IMR-90 (cell line): ENCODE data around the gene MPIG6B. TPM values are rescaled to one million over a fixed set of nuclear protein-coding genes. Genes with fewer than 3 reads are reported as not detected.

Experiments
- ATAC-seq: fragments of 200-7000 bp; cut with Tn5 transposase; 2 replicates; pipeline ENCODE4 v1.9.1; 2020; ENCODE audit warnings: low read depth, mild to moderate bottlenecking, moderate library complexity
- BruUV-seq: library from RNA; stranded (reverse); fragments of 400-500 nt; replicated peaks from 2 replicates; lab custom pipeline; 2021; lab: Mats Ljungman, UMichigan
- CTCF ChIA-PET: fragments of 300-600 bp; formaldehyde crosslinking; extraction: SDS; loops from one replicate; lab custom pipeline; 2021; ENCODE audit warnings: antibody characterized with exemption; lab: Yijun Ruan, JAX
- POLR2A ChIA-PET: fragments of 300-600 bp; sonication (Branson Sonifier 250); formaldehyde crosslinking; loops from one replicate; lab custom pipeline; 2022; ENCODE audit warnings: antibody characterized with exemption; ENCODE audit not compliant: unreplicated experiment; lab: Charles Lee
- DNase-seq: peaks from one replicate; pipeline ENCODE4 v3.0.0; 2013
- H2AFZ ChIP-seq: replicated peaks from 2 replicates; pipeline ENCODE3; 2013; ENCODE audit warnings: low read length, mild to moderate bottlenecking; ENCODE audit not compliant: poor library complexity
- H2AK5ac ChIP-seq: 2 replicates; pipeline ENCODE4 v1.6.1; 2013; ENCODE audit warnings: low read depth, low read length, inconsistent platforms
- H2AK9ac ChIP-seq: replicated peaks from 2 replicates; pipeline ENCODE3; 2013; ENCODE audit warnings: mild to moderate bottlenecking, low read depth, low read length, moderate library complexity; ENCODE audit not compliant: poor library complexity
- H2BK120ac ChIP-seq: 2 replicates; pipeline ENCODE4 v1.6.1; 2013; ENCODE audit warnings: low read depth, low read length, inconsistent platforms
- H2BK15ac ChIP-seq: 3 replicates; pipeline ENCODE4 v1.6.1; 2013; ENCODE audit warnings: low read depth, low read length, inconsistent platforms
- H2BK20ac ChIP-seq: 2 replicates; pipeline ENCODE4 v1.6.1; 2013; ENCODE audit warnings: low read depth, mild to moderate bottlenecking, inconsistent platforms, low read length, moderate library complexity
- H2BK5ac ChIP-seq: 2 replicates; pipeline ENCODE4 v1.6.1; 2013; ENCODE audit warnings: mild to moderate bottlenecking, low read depth, low read length, inconsistent platforms; ENCODE audit not compliant: poor library complexity, severe bottlenecking
- H3K14ac ChIP-seq: replicated peaks from 2 replicates; pipeline ENCODE4 v1.6.1; 2013; ENCODE audit warnings: low read depth, low read length, inconsistent platforms
- H3K18ac ChIP-seq: 2 replicates; pipeline ENCODE4 v1.6.1; 2013; ENCODE audit warnings: low read depth, low read length, control low read depth
- H3K23ac ChIP-seq: 2 replicates; pipeline ENCODE4 v1.6.1; 2013; ENCODE audit warnings: low read depth, low read length, inconsistent platforms
- H3K27ac ChIP-seq: 2 replicates; pipeline ENCODE4 v1.5.1; 2013; ENCODE audit warnings: mild to moderate bottlenecking, control low read depth, low read length; ENCODE audit not compliant: insufficient read depth
- H3K27me3 ChIP-seq: 2 replicates; pipeline ENCODE4 v1.6.1; 2013; ENCODE audit warnings: low read length; ENCODE audit not compliant: control insufficient read depth, insufficient read depth
- H3K36me3 ChIP-seq: 2 replicates; pipeline ENCODE4 v1.6.1; 2013; ENCODE audit warnings: low read length, mixed read lengths; ENCODE audit not compliant: control insufficient read depth, insufficient read depth
- H3K4ac ChIP-seq: 2 replicates; pipeline ENCODE4 v1.6.1; 2013; ENCODE audit warnings: low read depth, low read length, inconsistent platforms
- H3K4me1 ChIP-seq: 2 replicates; pipeline ENCODE4 v1.6.1; 2013; ENCODE audit warnings: low read length, mixed read lengths; ENCODE audit not compliant: control insufficient read depth, insufficient read depth
- H3K4me2 ChIP-seq: 2 replicates; pipeline ENCODE4 v1.6.1; 2013; ENCODE audit warnings: low read depth, mild to moderate bottlenecking, control low read depth, low read length, moderate library complexity
- H3K4me3 ChIP-seq: 2 replicates; pipeline ENCODE4 v1.5.1; 2013; ENCODE audit warnings: low read depth, mild to moderate bottlenecking, control low read depth, low read length, moderate library complexity; ENCODE audit not compliant: insufficient read depth
- H3K56ac ChIP-seq: 2 replicates; pipeline ENCODE4 v1.6.1; 2013; ENCODE audit warnings: low read length, inconsistent platforms; ENCODE audit not compliant: insufficient read depth; ENCODE audit errors: extremely low read depth
- H3K79me1 ChIP-seq, 2 experiments: 2 replicates each; pipeline ENCODE4 v1.6.1; 2013; ENCODE audit warnings: low read length in 2 of 2, inconsistent platforms in 1 of 2, low read depth in 1 of 2
- H3K9ac ChIP-seq: 2 replicates; pipeline ENCODE4 v1.6.1; 2013; ENCODE audit warnings: low read depth, low read length, control low read depth
- H3K9me1 ChIP-seq: 2 replicates; pipeline ENCODE4 v1.6.1; 2013; ENCODE audit warnings: low read length, inconsistent platforms; ENCODE audit not compliant: insufficient read depth
- H3K9me3 ChIP-seq: 2 replicates; pipeline ENCODE4 v1.6.1; 2013; ENCODE audit warnings: low read length; ENCODE audit not compliant: control insufficient read depth, insufficient read depth
- H4K20me1 ChIP-seq: 2 replicates; pipeline ENCODE4 v1.6.1; 2013; ENCODE audit warnings: low read length, inconsistent platforms; ENCODE audit not compliant: insufficient read depth
- H4K5ac ChIP-seq: 2 replicates; pipeline ENCODE4 v1.6.1; 2013; ENCODE audit warnings: mild to moderate bottlenecking, low read depth, low read length, control low read depth
- H4K8ac ChIP-seq, 2 experiments: 2 replicates each; pipeline ENCODE4 v1.6.1; 2013; ENCODE audit warnings: low read depth in 2 of 2, low read length in 2 of 2, control low read depth in 1 of 2, inconsistent platforms in 1 of 2
- H4K91ac ChIP-seq: 2 replicates; pipeline ENCODE4 v1.6.1; 2013; ENCODE audit warnings: low read depth, low read length, inconsistent platforms; ENCODE audit not compliant: insufficient read depth
- NFE2L2 ChIP-seq: fragments of 150-350 bp; IDR thresholded peaks from 2 replicates; pipeline ENCODE4 v1.6.1; 2016; ENCODE audit warnings: low read depth, mild to moderate bottlenecking, low read length
- WGBS, 2 experiments: methylation state at CpG; one replicate each; pipeline versions ENCODE4 v1.1.5 to v1.1.7; 2013; ENCODE audit warnings: missing lambda C conversion rate in 2 of 2; ENCODE audit not compliant: insufficient read length in 1 of 2; ENCODE audit errors: extremely low coverage in 2 of 2; 5-methylcytosine and 5-hydroxymethylcytosine counted together
- dilution Hi-C: fragments of 300-500 bp; cut with HindIII; formaldehyde crosslinking; loops from one replicate; pipeline ENCODE4 v1.14.3; 2018; ENCODE audit warnings: low sequenced_read_pairs; ENCODE audit not compliant: unreplicated experiment
- in situ Hi-C: fragments of 300-500 bp; cut with MboI; formaldehyde crosslinking; loops from 3 replicates; pipeline ENCODE4 v1.14.3; 2019; ENCODE audit warnings: low sequenced_read_pairs, inconsistent platforms, mixed read lengths
- intact Hi-C: fragments of 100-400 bp; cut with micrococcal nuclease; formaldehyde crosslinking; loops from 2 replicates; pipeline ENCODE4 v1.10.0; 2022
- polyA plus RNA-seq, 3 experiments: library from polyadenylated mRNA; depleted of rRNA; stranded (reverse); fragments of >200 nt; gene quantifications; 2 replicates each; pipeline ENCODE4 v1.2.3, GENCODE V29; 2012; ENCODE audit warnings: low replicate concordance in 1 of 3
- total RNA-seq: library from RNA; depleted of rRNA; stranded (reverse); fragments of >200 nt; gene quantifications from 2 replicates; pipeline ENCODE4 v1.2.3, GENCODE V29; 2012

The MPIG6B gene
- total and polyA plus RNA-seq, 2 of the 4 experiments (the other 2 are of a cell fraction) = not detected

- H3K27me3 ChIP-seq = peaks cover 2% of the 10 kb centered on the region; the same call in 1 of the 2 replicates
- H4K5ac ChIP-seq = no peak overlapping the region
Observed at GRCh38 chr6:31722173-31722572, 1.0 kb upstream of the MPIG6B start.

More at GRCh38 chr6:31722173-31722572, 1.0 kb upstream of the MPIG6B start:
- no peak overlapping the region for H4K91ac ChIP-seq
- no peak overlapping the region for H3K4ac ChIP-seq
- no peak overlapping the region for H2BK120ac ChIP-seq
- no peak overlapping the region for H2BK5ac ChIP-seq
- intact Hi-C loops (no loop called here), dilution Hi-C loops (no loop called here), in situ Hi-C loops (no loop called here)
- no peak overlapping the region for H3K23ac ChIP-seq
- no TSS peak for BruUV-seq
- no peak overlapping the region for H4K8ac ChIP-seq
- no peak overlapping the region for H2AFZ ChIP-seq
- ChIA-PET CTCF (no interaction called here), POLR2A (no interaction called here)
- no peaks in the 10 kb centered on the region for H4K20me1 ChIP-seq
- H3K9me3 ChIP-seq = no peaks in the 10 kb centered on the region
- no peak overlapping the region for H3K14ac ChIP-seq
- ATAC-seq = no peak
- H3K4me1 ChIP-seq = no peaks in the 10 kb centered on the region
- no peak overlapping the region for H3K4me2 ChIP-seq
- no peak overlapping the region for H2AK9ac ChIP-seq
- H3K36me3 ChIP-seq = peaks cover 10% of the 10 kb centered on the region; the same call in 1 of the 2 replicates
- no peaks in the 10 kb centered on the region for H3K79me1 ChIP-seq
- DNase-seq = no peak
- no peak for TF ChIP-seq NFE2L2
- H3K4me3 ChIP-seq = no peak overlapping the region
- H3K9me1 ChIP-seq = peaks cover 4% of the 10 kb centered on the region; the same call in 1 of the 2 replicates
- 71% methylated on average over 1 of the region's 3 CpGs; no CpG with 5 or more reads in 1 of the 2 experiments for WGBS, 2 experiments
- H3K9ac ChIP-seq = no peak overlapping the region
- no peak overlapping the region for H3K56ac ChIP-seq
- H2BK15ac ChIP-seq = no peak overlapping the region
- no peak overlapping the region for H3K18ac ChIP-seq
- no peak overlapping the region for H2BK20ac ChIP-seq
- H3K27ac ChIP-seq = no peak overlapping the region
- H2AK5ac ChIP-seq = no peak overlapping the region
